Right ventricle myocardium inferior (tissue), 1 donor: ENCODE data around the gene NBEAL2. TPM values are rescaled to one million over a fixed set of nuclear protein-coding genes. Genes with fewer than 3 reads are reported as not detected.

Source experiments
- ATAC-seq: fragments of 200-7000 bp; cut with Tn5 transposase; one replicate; pipeline ENCODE4 v1.9.1; 2020; ENCODE audit warnings: mild to moderate bottlenecking, moderate library complexity
- DNase-seq: peaks from one replicate; pipeline ENCODE4 v3.0.0; 2021; ENCODE audit errors: missing footprints
- intact Hi-C: fragments of 100-400 bp; cut with DNase I; formaldehyde crosslinking; loops from one replicate; pipeline ENCODE4 v1.11.0; 2022
- total RNA-seq: library from RNA; stranded (reverse); fragmentation: NEBNext Ultra II Directional; extraction: Animal tissue kit (Norgen Biotek cat#: 25700); gene quantifications from one replicate; pipeline ENCODE4 v1.2.1, GENCODE V29; 2021
- donor health status: DM: no; HTN: yes; CAD: no; lungs with severe emphysema.

NBEAL2 gene
- total RNA-seq, 1 donor from 2014 or later: 14.5 TPM

GRCh38 chr3:47047069-47047468, 67.6 kb downstream of the NBEAL2 start:
- ATAC-seq: no peak
- no peak for DNase-seq
- intact Hi-C loops: no loop called here

DNA sequence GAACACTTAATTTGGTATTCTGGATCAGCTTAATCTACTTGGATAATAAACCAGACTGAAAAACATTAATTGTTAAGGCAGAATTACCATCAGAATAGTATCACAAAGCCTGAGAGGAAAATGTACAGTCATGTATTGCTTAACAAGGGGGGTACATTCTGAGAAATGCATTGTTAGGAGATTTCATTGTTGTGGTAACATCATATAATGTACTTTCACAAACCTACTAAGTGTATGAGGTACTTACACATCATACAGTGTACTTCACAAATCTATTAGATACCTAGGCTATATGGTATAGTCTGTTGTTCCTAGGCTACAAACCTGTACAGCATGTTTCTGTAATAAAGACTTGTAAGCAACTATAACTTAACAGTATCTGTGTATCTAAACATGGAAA, 68.2 kb downstream of the NBEAL2 start:
- intact Hi-C loops: no loop called here
- DNase-seq (no peak), ATAC-seq (no peak)

DNA sequence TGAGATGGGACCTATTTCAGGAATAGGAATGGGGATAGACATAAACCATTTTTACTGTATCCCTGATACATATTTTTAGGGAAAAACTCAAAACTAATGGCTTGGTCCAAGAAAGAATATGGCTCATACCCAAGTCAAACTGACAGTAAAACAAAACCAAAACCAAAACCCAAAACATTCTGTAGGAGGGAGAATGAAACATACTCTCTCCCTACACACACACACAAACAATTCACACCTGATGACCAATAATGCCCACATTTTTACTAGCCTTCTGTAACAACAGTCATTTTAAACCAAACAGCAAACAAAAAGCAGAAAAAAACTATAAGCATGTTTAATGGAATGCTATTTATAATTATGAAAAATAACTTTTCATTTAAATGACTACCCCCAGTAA, 74.9 kb downstream of the NBEAL2 start:
- intact Hi-C loops: no loop called here
- DNase-seq (no peak), ATAC-seq (no peak)

DNA sequence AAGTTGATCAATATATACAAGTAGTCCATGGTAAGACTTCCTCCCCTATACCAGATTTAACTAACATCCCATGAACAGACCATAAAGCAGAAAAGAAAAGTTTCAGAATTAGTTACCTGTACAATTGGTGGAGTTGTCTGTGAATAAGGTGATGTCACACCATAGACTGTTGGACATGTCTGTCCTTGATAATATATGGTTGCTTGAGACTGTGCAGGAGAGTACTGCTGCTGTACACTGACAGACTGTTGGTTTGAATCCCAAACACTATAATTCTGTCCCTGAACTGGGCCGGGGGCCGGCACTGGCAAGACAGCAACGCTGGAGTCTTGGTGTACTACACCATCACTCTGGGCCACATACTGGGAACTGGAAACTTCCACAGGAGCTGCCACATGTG, 77.2 kb downstream of the NBEAL2 start:
- intact Hi-C loops: no loop called here
- DNase-seq: no peak
- no peak for ATAC-seq

GRCh38 chr3:47057212-47057671, 77.8 kb downstream of the NBEAL2 start:
- ATAC-seq (no peak), DNase-seq (no peak)
- intact Hi-C loops: no loop called here

Other genes starting within 250 kb of the NBEAL2 start
- gene MYL3, start 116.2 kb upstream of the NBEAL2 start, total RNA-seq: 11,437 TPM
- gene PTH1R, start 101.9 kb upstream of the NBEAL2 start, total RNA-seq: 12.7 TPM
- gene CCDC12, start 2.9 kb upstream of the NBEAL2 start, total RNA-seq: 26.3 TPM
- gene SETD2, start 184.4 kb downstream of the NBEAL2 start, total RNA-seq: 26.7 TPM